Tibial nerve (tissue), 4 donors: Measurements from ENCODE around the gene MRPS27. TPM values are rescaled to one million over a fixed set of nuclear protein-coding genes. Genes with fewer than 3 reads are reported as not detected.

Source experiments
- DNase-seq, 2 donors: peaks; one replicate each; pipeline ENCODE4 v3.0.0-alpha.2; 2019; ENCODE audit warnings: low spot score in 2 of 2
- H3K27ac ChIP-seq, 4 donors: fragments of 200-600 bp; sonication (generic) in 3 of 4; one replicate each; pipeline ENCODE4 v1.5.1; 2017 to 2019; ENCODE audit warnings: mild to moderate bottlenecking in 1 of 4
- H3K27me3 ChIP-seq, 2 donors: fragments of 200-600 bp; sonication (generic) in 1 of 2; one replicate each; pipeline versions ENCODE4 v1.5.1 to v1.6.0; 2017 to 2019
- H3K36me3 ChIP-seq, 3 donors: fragments of 200-600 bp; sonication (generic); one replicate each; pipeline ENCODE4 v1.5.1; 2018 to 2019
- H3K4me1 ChIP-seq, 4 donors: fragments of 200-600 bp; sonication (generic) in 3 of 4; one replicate each; pipeline ENCODE4 v1.5.1; 2017 to 2019
- H3K4me3 ChIP-seq, 4 donors: fragments of 200-600 bp; sonication (generic) in 3 of 4; one replicate each; pipeline ENCODE4 v1.5.1; 2017 to 2019; ENCODE audit warnings: mild to moderate bottlenecking in 1 of 4, moderate library complexity in 1 of 4
- H3K9me3 ChIP-seq, 4 donors: fragments of 200-600 bp; sonication (generic) in 3 of 4; one replicate each; pipeline ENCODE4 v1.5.1; 2017 to 2019
- EP300 ChIP-seq, 2 donors: sonication (generic); formaldehyde crosslinking; IDR thresholded peaks; one replicate each; pipeline ENCODE4 v1.6.1; 2017; ENCODE audit warnings: antibody characterized with exemption in 2 of 2, mild to moderate bottlenecking in 1 of 2
- POLR2A ChIP-seq, 2 donors: fragments of 450-650 bp; IDR thresholded peaks; one replicate each; pipeline ENCODE4 v1.6.1; 2017; ENCODE audit warnings: antibody characterized with exemption in 2 of 2, mild to moderate bottlenecking in 2 of 2, moderate library complexity in 2 of 2
- WGBS, 2 donors: methylation state at CpG; one replicate each; pipeline ENCODE4 v1.1.5; 2018; 5-methylcytosine and 5-hydroxymethylcytosine counted together
- total RNA-seq, 4 donors: library from RNA; depleted of rRNA; stranded (reverse); fragments of >200 nt; gene quantifications; one replicate each; pipeline ENCODE4 v1.1.0, GENCODE V29; 2016
- TF ChIP-seq, protein P1 (sequence below), 5 experiments: fragments of 200-600 bp in 3 of 5; fragments of 450-650 bp in 2 of 5; sonication (generic) in 3 of 5; IDR thresholded peaks; one replicate each; pipeline ENCODE4 v1.5.1; 2016 to 2019; ENCODE audit warnings: antibody characterized with exemption in 5 of 5, mild to moderate bottlenecking in 3 of 5, moderate library complexity in 2 of 5

The MRPS27 gene
- total RNA-seq = 10 to 100 TPM; 44.4 to 59.0 (median 47.4) TPM

DNA sequence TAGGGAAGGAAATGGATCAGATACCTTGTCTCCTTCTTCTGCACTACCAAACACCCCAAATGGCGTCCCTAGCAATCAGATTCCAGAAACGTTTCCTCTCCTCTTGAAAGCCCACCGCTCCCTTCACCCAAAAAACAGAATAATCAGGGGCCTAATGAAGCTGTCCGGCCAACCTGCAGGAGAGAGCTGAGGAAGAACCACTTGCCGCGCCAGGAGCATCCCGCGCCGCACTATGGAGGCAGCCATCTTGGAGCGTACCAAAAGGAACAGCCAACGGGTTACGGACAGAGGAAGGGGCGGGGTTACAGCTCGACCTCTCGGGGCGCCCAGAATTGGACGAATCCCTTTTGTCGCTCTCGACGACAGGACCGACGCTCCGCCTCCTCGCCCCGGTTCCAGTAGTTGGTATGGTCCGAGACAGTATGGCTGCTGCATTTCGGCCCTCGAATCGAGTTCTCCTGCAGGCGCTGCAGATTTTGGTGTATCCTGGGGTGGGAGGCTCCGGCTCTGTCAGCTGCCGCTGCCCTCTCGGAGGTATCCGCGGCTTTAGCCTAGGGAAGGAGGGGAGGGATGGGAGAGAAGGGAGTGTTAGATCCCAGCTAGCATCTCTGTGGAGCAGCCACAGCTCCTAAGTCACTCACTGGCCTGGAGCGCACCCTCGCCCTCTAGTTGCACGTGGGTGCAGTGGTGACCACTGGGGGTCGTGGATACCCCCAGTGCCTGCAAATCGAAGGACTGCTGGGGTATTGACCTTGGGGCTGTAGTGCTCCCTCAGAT, at the start of gene MRPS27, which contains the start of gene PTCD2:
Gene MRPS27, minus strand, starts transcription at position 265 of the 777 bp plus-strand sequence. Its CDS starts 19 bp downstream, at position 246.
Gene PTCD2, plus strand, starts transcription at position 398 of the 777 bp plus-strand sequence. Its CDS starts 10 bp downstream, at position 408.
- Histone ChIP-seq H3K4me1 (peaks cover 0 to 25% (median 5%) of the 10 kb centered on the region in 4 donors), H3K27ac (peak within 1 kb of the TSS in 3 of 4 donors; percentile 71 to 82 (median 79)), H3K9me3 (no peaks in the 10 kb centered on the region), H3K27me3 (no peaks in the 10 kb centered on the region), H3K36me3 (peaks cover 0 to 37% (median 0%) of the 10 kb centered on the region in 3 donors), H3K4me3 (peak within 1 kb of the TSS; percentile 70 to 90 (median 80))
- TF ChIP-seq EP300 (IDR thresholded peaks at IDR 0.05) = peak; percentile 54 to 88
- TF ChIP-seq POLR2A (IDR thresholded peaks at IDR 0.05) = peak; percentile 9 to 57
- TF ChIP-seq, protein P1, sequence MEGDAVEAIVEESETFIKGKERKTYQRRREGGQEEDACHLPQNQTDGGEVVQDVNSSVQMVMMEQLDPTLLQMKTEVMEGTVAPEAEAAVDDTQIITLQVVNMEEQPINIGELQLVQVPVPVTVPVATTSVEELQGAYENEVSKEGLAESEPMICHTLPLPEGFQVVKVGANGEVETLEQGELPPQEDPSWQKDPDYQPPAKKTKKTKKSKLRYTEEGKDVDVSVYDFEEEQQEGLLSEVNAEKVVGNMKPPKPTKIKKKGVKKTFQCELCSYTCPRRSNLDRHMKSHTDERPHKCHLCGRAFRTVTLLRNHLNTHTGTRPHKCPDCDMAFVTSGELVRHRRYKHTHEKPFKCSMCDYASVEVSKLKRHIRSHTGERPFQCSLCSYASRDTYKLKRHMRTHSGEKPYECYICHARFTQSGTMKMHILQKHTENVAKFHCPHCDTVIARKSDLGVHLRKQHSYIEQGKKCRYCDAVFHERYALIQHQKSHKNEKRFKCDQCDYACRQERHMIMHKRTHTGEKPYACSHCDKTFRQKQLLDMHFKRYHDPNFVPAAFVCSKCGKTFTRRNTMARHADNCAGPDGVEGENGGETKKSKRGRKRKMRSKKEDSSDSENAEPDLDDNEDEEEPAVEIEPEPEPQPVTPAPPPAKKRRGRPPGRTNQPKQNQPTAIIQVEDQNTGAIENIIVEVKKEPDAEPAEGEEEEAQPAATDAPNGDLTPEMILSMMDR (IDR thresholded peaks at IDR 0.05) = peak in 1 of 5 experiments; percentile 34
- peak; percentile 89 to 94 for DNase-seq
- WGBS, 2 donors = 0 to 1% methylated on average over 37 to 40 of the region's 40 CpGs

DNA sequence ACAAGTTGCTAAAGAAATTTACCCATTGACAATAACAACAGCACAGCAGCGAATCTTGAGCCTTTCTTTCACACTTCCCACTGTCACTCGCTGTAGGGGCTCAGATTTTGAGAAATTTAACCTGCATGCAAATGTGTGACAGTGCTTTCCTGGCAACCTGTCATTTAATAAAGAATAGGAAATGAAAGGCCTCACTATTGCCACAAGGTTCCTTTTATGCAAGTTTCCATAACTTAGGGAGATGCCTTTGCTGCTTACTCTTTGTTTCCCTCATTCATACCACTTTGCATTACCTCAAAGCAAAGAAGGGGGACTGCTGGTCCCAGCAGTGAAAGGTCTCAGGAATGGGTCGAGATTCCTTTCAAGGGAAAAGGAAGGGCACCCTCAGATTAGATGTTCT, 49.7 kb upstream of the MRPS27 start:
- H3K36me3 ChIP-seq = no peaks in the 10 kb centered on the region
- 85% methylated on average over 3 of the region's 3 CpGs for WGBS, 2 donors
- H3K27ac ChIP-seq = no peak overlapping the region
- no peaks in the 10 kb centered on the region for H3K9me3 ChIP-seq
- H3K27me3 ChIP-seq = no peaks in the 10 kb centered on the region
- peaks cover 0 to 6% (median 2%) of the 10 kb centered on the region in 4 donors for H3K4me1 ChIP-seq
- DNase-seq = no peak
- no peak overlapping the region for H3K4me3 ChIP-seq
- TF ChIP-seq, protein P1 (IDR thresholded peaks at IDR 0.05) = no peak
- TF ChIP-seq POLR2A (IDR thresholded peaks at IDR 0.05) (no peak), EP300 (IDR thresholded peaks at IDR 0.05) (no peak)

- TF ChIP-seq EP300 (IDR thresholded peaks at IDR 0.05) (no peak), POLR2A (IDR thresholded peaks at IDR 0.05) (no peak)
- TF ChIP-seq, protein P1 (IDR thresholded peaks at IDR 0.05) = no peak
- H3K27ac ChIP-seq = no peak overlapping the region
- H3K4me1 ChIP-seq = peaks cover 0 to 6% (median 2%) of the 10 kb centered on the region in 4 donors
- no peak overlapping the region for H3K4me3 ChIP-seq
- WGBS, 2 donors = 84 to 96% methylated on average over 1 of the region's 1 CpG
- DNase-seq = no peak
- no peaks in the 10 kb centered on the region for H3K9me3 ChIP-seq
- H3K36me3 ChIP-seq = no peaks in the 10 kb centered on the region
- H3K27me3 ChIP-seq = no peaks in the 10 kb centered on the region
Measured at GRCh38 chr5:72369301-72369700, 49.3 kb upstream of the MRPS27 start.

- no peaks in the 10 kb centered on the region for H3K27me3 ChIP-seq
- TF ChIP-seq, protein P1 (IDR thresholded peaks at IDR 0.05) = no peak
- TF ChIP-seq EP300 (IDR thresholded peaks at IDR 0.05) (no peak), POLR2A (IDR thresholded peaks at IDR 0.05) (no peak)
- H3K27ac ChIP-seq = no peak overlapping the region
Measured at GRCh38 chr5:72368271-72368670, 48.2 kb upstream of the MRPS27 start.

More at GRCh38 chr5:72368271-72368670, 48.2 kb upstream of the MRPS27 start:
- no peak for DNase-seq
- Histone ChIP-seq H3K4me1 (peaks cover 0 to 6% (median 2%) of the 10 kb centered on the region in 4 donors), H3K4me3 (no peak overlapping the region), H3K36me3 (peaks cover 0 to under 1% (median 0%) of the 10 kb centered on the region in 3 donors), H3K9me3 (no peaks in the 10 kb centered on the region)
- WGBS, 2 donors = 93 to 96% methylated on average over 1 of the region's 1 CpG
